ENCODE data around the gene ANKS1B.

GRCh38 chr12:99709619-99710018 lies 275.1 kb downstream of the ANKS1B start:
- TF ChIP-seq CBX3 (IDR thresholded peaks at IDR 0.05; ENCODE audit: low read depth) (no peak), CTCF (IDR thresholded peaks at IDR 0.05 in 2 of 3, conservative IDR thresholded peaks at IDR 0.05 in 1 of 3; ENCODE audit: borderline replicate concordance in 1 of 3, insufficient read depth in 1 of 3, low read depth in 2 of 3, low read length in 2 of 3) (no peak), POLR2A (IDR thresholded peaks at IDR 0.05; ENCODE audit: borderline replicate concordance, extremely low read depth, insufficient read depth, insufficient read length) (no peak), EZH2 (IDR thresholded peaks at IDR 0.05) (no peak), MAX (IDR thresholded peaks at IDR 0.05) (no peak), CEBPB (IDR thresholded peaks at IDR 0.05; ENCODE audit: low read depth) (no peak), ZFX (IDR thresholded peaks at IDR 0.05) (no peak), REST (IDR thresholded peaks at IDR 0.05; ENCODE audit: low read depth) (no peak), ZNF274 (IDR thresholded peaks at IDR 0.05; ENCODE audit: low read depth, low read length) (no peak), POLR2AphosphoS5 (IDR thresholded peaks at IDR 0.05; ENCODE audit: low read depth, low read length) (no peak), EZH2phosphoT487 (IDR thresholded peaks at IDR 0.05; ENCODE audit: borderline replicate concordance) (no peak)

All from HCT116 (cell line).